Measurements from ENCODE around the gene RPSA.

Gene RPSA

GRCh38 chr3:39408493-39409372, 2.2 kb downstream of the RPSA start:
- Histone ChIP-seq H3K4me3 (ENCODE audit: low read length) (peak overlapping the region; percentile 82), H4K20me1 (ENCODE audit: control insufficient read depth, insufficient read depth, low read depth, low read length) (peaks cover 32% of the 10 kb centered on the region), H3K9me2 (replicated peaks; ENCODE audit: control insufficient read depth, low read length) (no peaks in the 10 kb centered on the region), H3K4me2 (ENCODE audit: low read length) (peak overlapping the region; percentile 72), H3K4me1 (ENCODE audit: control insufficient read depth, low read length) (peaks cover 39% of the 10 kb centered on the region), H3K27me3 (ENCODE audit: control insufficient read depth, low read length) (no peaks in the 10 kb centered on the region), H3K79me2 (ENCODE audit: control insufficient read depth, low read length) (peaks cover 47% of the 10 kb centered on the region), H3F3A (ENCODE audit: control insufficient read depth, insufficient read depth) (peaks cover 74% of the 10 kb centered on the region), H3K36me3 (ENCODE audit: control insufficient read depth, low read length) (peaks cover 72% of the 10 kb centered on the region), H3K9me3 (ENCODE audit: control insufficient read depth, insufficient read depth, low read length) (no peaks in the 10 kb centered on the region), H3K27ac (ENCODE audit: low read depth, low read length) (peak overlapping the region; percentile 83)
- no peak for TF ChIP-seq EZH2phosphoT487 (IDR thresholded peaks at IDR 0.05; ENCODE audit: borderline replicate concordance, low read length)
- TF ChIP-seq CTCF (IDR thresholded peaks at IDR 0.05; ENCODE audit: low read depth, low read length, poor library complexity, severe bottlenecking) = no peak

GRCh38 chr3:39409514-39410136, 3.1 kb downstream of the RPSA start:
- H3K4me3 ChIP-seq (ENCODE audit: low read length) = peak overlapping the region; percentile 82
- H3F3A ChIP-seq (ENCODE audit: control insufficient read depth, insufficient read depth) = peaks cover 80% of the 10 kb centered on the region
- H3K9me3 ChIP-seq (ENCODE audit: control insufficient read depth, insufficient read depth, low read length) = no peaks in the 10 kb centered on the region
- no peak overlapping the region for H3K27ac ChIP-seq (ENCODE audit: low read depth, low read length)
- TF ChIP-seq EZH2phosphoT487 (IDR thresholded peaks at IDR 0.05; ENCODE audit: borderline replicate concordance, low read length) (no peak), CTCF (IDR thresholded peaks at IDR 0.05; ENCODE audit: low read depth, low read length, poor library complexity, severe bottlenecking) (no peak)
- H3K4me2 ChIP-seq (ENCODE audit: low read length) = peak overlapping the region; percentile 72
- H3K79me2 ChIP-seq (ENCODE audit: control insufficient read depth, low read length) = peaks cover 47% of the 10 kb centered on the region
- H4K20me1 ChIP-seq (ENCODE audit: control insufficient read depth, insufficient read depth, low read depth, low read length) = peaks cover 32% of the 10 kb centered on the region
- H3K9me2 ChIP-seq (replicated peaks; ENCODE audit: control insufficient read depth, low read length) = no peaks in the 10 kb centered on the region
- peaks cover 39% of the 10 kb centered on the region for H3K4me1 ChIP-seq (ENCODE audit: control insufficient read depth, low read length)
- peaks cover 81% of the 10 kb centered on the region for H3K36me3 ChIP-seq (ENCODE audit: control insufficient read depth, low read length)
- no peaks in the 10 kb centered on the region for H3K27me3 ChIP-seq (ENCODE audit: control insufficient read depth, low read length)

GRCh38 chr3:39410893-39411292, 4.4 kb downstream of the RPSA start:
- H3K27ac ChIP-seq (ENCODE audit: low read depth, low read length) = no peak overlapping the region
- peaks cover 43% of the 10 kb centered on the region for H3K79me2 ChIP-seq (ENCODE audit: control insufficient read depth, low read length)
- H3K9me3 ChIP-seq (ENCODE audit: control insufficient read depth, insufficient read depth, low read length) = no peaks in the 10 kb centered on the region
- no peaks in the 10 kb centered on the region for H3K9me2 ChIP-seq (replicated peaks; ENCODE audit: control insufficient read depth, low read length)
- peaks cover 35% of the 10 kb centered on the region for H3K4me1 ChIP-seq (ENCODE audit: control insufficient read depth, low read length)
- no peak overlapping the region for H3K4me3 ChIP-seq (ENCODE audit: low read length)
- peaks cover 32% of the 10 kb centered on the region for H4K20me1 ChIP-seq (ENCODE audit: control insufficient read depth, insufficient read depth, low read depth, low read length)
- no peak for TF ChIP-seq CTCF (IDR thresholded peaks at IDR 0.05; ENCODE audit: low read depth, low read length, poor library complexity, severe bottlenecking)
- no peak for TF ChIP-seq EZH2phosphoT487 (IDR thresholded peaks at IDR 0.05; ENCODE audit: borderline replicate concordance, low read length)
- H3K36me3 ChIP-seq (ENCODE audit: control insufficient read depth, low read length) = peaks cover 81% of the 10 kb centered on the region
- H3K27me3 ChIP-seq (ENCODE audit: control insufficient read depth, low read length) = no peaks in the 10 kb centered on the region
- H3F3A ChIP-seq (ENCODE audit: control insufficient read depth, insufficient read depth) = peaks cover 90% of the 10 kb centered on the region
- H3K4me2 ChIP-seq (ENCODE audit: low read length) = no peak overlapping the region

Data from DOHH2 (cell line).